GM12891 (cell line): ENCODE results near the gene RNF40.

Experiments
- DNase-seq: peaks from one replicate; pipeline ENCODE4 v3.0.0; 2011; ENCODE audit warnings: low spot score; ENCODE audit not compliant: insufficient read length
- FAIRE-seq: peaks from 2 replicates; lab custom pipeline; 2011; peaks lifted over from hg19 to GRCh38; lab: Jason Lieb, UNC
- PAX5 ChIP-seq: IDR thresholded peaks from 2 replicates; pipeline ENCODE4 v1.6.1; 2011; ENCODE audit warnings: low read length, moderate library complexity, mild to moderate bottlenecking; ENCODE audit not compliant: insufficient read depth, severe bottlenecking
- POLR2A ChIP-seq: IDR thresholded peaks from 2 replicates; pipeline ENCODE4 v1.6.1; 2011; ENCODE audit warnings: low read depth, low read length, control low read depth
- POLR2AphosphoS5 ChIP-seq: IDR thresholded peaks from 2 replicates; pipeline ENCODE4 v1.6.1; 2011; ENCODE audit warnings: low read depth, low read length, control low read depth
- POU2F2 ChIP-seq: IDR thresholded peaks from 2 replicates; pipeline ENCODE4 v1.6.1; 2011; ENCODE audit warnings: low read depth, mild to moderate bottlenecking, control low read depth, low read length, moderate library complexity
- SPI1 ChIP-seq: IDR thresholded peaks from 2 replicates; pipeline ENCODE4 v1.6.1; 2011; ENCODE audit warnings: low read depth, low read length, control low read depth
- TAF1 ChIP-seq: IDR thresholded peaks from 2 replicates; pipeline ENCODE4 v1.6.1; 2011; ENCODE audit warnings: low read depth, low read length, control low read depth

RNF40 gene

DNA sequence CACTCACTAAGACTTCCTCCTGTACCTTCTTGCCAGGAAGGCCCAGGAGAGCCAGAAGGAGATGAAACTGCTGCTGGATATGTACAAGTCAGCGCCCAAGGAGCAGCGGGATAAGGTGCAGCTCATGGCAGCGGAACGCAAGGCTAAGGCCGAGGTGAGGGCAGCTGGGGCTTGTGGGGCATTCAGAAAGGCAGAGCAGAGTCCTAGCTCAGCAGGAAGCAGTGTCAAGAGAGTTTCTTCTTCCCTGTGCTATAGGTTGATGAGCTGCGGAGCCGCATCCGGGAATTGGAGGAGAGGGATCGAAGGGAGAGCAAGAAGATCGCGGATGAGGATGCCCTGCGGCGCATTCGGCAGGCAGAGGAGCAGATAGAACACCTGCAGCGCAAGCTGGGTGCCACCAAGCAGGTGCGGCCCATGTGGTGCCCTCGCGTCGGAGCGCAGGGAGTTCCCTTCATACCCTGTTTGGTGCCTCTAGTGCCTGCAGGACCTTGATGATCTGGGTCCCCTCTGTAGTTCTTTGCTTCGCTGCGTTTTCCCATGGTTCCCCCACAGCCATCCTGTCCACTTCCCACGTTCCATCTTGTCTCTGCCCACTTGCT lies 6.6 kb downstream of the RNF40 start:
- TF ChIP-seq PAX5 (no peak), TAF1 (no peak), POU2F2 (no peak), SPI1 (no peak), POLR2AphosphoS5 (no peak), POLR2A (no peak)
- DNase-seq (no peak), FAIRE-seq (no peak)

DNA sequence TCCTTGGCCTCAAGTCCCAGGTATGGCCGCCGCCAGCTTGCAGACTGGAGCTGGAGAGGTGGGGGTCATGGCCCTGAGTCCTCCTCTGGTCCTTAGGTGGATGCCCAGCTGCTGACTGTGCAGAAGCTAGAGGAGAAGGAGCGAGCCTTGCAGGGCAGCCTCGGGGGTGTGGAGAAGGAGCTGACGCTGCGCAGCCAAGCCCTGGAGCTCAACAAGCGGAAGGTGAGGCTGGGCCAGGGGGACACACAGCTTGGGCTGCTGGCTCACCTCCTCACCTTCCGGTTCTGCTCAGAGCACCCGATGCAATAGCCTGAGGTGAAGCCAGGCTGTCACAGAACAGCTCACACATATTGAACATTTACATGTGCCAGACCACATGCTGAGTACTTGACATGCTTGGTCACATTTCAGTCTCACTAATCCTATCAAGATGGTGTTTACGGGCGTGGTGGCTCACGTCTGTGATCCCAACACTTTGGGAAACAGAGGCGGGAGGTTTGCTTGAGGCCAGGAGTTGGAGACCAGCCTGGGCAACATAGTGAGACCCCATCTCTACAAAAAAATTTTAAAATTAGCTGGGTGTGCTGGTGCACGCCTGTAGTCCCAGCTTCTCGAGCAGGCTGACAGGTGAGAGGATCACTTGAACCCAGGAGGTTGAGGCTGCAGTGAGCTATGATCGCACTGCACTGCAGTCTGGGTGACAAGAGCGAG lies 7.4 kb downstream of the RNF40 start:
- FAIRE-seq (no peak), DNase-seq (no peak)
- TF ChIP-seq POU2F2 (no peak), SPI1 (no peak), POLR2AphosphoS5 (no peak)

DNA sequence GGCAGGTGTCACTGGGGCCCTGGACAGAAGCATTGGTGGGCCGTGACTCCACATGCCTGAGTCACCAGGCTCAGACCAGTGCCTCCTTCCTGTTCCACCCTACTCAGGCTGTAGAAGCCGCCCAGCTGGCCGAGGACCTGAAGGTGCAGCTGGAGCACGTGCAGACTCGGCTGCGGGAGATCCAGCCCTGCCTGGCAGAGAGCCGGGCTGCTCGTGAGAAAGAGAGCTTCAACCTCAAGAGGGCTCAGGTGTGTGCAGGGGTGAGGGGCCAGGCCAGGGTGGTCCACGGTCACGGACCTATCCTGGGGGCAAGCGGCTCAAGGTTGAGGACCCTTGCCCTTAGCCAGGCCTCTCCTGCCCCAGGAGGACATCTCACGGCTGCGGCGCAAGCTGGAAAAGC lies 9.6 kb downstream of the RNF40 start:
- DNase-seq (no peak), FAIRE-seq (no peak)
- no peak for TF ChIP-seq SPI1
- no peak for TF ChIP-seq POLR2AphosphoS5
- TF ChIP-seq PAX5, result no peak
- TF ChIP-seq POLR2A, result no peak
- no peak for TF ChIP-seq POU2F2
- TF ChIP-seq TAF1, result no peak

DNA sequence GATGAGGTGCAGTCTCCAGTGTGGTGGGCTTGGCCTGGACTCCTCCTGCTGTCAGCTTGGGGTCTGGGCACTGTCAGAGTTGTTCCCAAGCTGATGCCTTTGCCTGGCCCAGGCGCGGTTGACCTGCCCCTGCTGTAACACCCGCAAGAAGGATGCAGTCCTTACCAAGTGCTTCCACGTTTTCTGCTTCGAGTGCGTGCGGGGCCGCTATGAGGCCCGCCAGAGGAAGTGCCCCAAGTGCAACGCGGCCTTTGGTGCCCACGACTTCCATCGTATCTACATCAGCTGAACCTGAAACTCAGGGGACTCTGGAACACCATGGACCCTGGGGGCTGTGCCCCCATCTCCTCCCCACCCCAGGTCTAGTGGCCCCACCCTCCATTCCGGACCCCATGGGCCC lies 11.7 kb downstream of the RNF40 start:
- no peak for FAIRE-seq

DNA sequence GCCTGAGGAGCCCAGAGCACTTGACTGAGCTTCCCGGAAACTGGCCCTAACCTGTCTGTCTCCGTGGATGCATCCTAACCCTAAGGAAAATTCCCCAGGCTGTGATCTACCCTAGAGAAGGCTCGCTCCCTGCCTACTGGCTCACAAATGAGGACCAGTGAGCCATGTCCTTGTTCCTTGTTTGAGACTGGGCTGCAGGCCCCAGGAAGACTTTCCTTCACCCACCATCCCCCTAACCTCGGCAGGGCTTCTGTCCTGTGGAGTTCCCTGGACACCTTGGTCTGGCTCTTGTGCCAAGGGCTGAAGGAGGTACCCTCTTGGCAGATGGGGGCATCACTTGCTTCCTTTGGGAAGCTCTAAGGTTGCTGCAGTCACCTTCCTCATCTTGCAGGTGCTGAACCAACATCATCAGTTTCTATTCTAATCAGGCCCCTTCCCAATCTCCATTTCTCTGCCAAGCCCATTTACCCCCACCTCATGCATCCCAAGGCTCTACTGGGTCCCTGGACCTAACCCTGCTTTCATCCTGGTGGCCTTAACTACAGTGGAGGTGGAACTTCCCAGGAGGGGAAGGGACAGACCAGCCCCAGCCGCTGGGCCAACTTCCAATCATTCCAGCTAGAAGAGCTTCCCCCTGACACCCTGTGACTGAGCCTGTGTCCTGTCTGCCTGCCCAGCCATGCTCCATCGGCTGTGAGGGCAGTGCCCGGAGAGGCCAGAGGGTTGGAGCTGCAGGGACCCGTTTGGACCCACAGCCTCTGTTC lies 12.4 kb downstream of the RNF40 start:
- TF ChIP-seq SPI1 (no peak), PAX5 (no peak), POLR2A (no peak), POLR2AphosphoS5 (no peak)
- FAIRE-seq (no peak), DNase-seq (no peak)

More for the DNA sequence above, 11.7 kb downstream of the RNF40 start:
- TF ChIP-seq POLR2AphosphoS5, result no peak
- TF ChIP-seq TAF1, result no peak
- TF ChIP-seq POU2F2, result no peak
- no peak for TF ChIP-seq PAX5
- no peak for TF ChIP-seq SPI1
- no peak for TF ChIP-seq POLR2A
- no peak for DNase-seq

DNA sequence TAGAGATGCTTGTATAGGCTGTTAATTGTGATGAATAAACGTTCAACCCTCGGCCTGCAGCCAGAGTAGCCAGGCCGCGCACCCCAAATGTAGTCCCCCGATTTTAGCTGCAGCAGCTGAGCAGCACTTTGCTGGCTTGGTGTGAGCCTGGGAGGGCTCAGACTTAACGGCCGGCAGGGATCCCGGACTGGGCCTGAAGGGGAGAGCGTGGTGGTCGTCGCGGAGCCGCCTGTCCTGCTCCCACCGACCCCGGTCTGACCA lies 12.9 kb downstream of the RNF40 start:
- no peak for DNase-seq
- TF ChIP-seq POLR2A (no peak; the same call in 1 of the 2 replicates), PAX5 (no peak), TAF1 (no peak), SPI1 (no peak), POLR2AphosphoS5 (no peak), POU2F2 (no peak)
- no peak for FAIRE-seq

DNA sequence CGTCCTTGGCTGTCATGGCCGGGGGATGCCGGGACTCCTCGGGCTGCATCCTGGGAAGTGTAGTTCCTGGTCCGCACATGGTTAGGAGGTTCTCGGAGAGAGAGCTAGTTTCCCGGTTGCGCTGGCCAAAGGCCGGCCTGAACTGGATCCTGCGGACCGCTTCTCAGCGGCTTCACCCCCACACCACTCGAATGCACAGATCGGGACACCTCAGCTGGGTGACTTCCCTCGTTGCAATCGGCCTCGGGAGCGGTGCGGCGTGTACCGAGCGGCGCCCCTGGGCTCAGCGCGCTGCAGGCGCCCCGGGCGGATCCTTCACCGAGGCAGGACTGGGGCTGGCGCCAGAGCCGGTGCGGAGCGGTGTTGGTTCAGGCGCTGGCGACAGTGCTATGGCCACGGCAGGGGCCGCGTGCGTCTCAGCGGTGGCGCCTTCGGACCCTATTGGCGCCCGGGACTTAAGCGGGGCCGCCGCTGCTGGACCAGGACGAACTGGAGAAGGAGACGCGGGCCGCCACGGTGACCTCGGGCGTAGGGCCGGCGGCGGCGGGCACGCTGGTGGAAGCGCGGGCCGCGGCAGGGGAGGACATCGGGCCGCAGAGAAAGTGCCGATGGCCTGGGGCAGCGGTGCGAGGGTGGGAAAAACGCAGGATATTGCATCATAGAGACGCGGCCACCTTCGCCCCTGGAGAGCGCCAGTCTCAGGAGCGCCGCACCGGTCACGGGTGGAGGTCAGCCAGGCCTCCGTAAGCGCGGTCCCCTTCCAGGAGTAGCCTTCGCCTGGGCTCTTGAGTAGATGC lies 13.5 kb downstream of the RNF40 start:
- DNase-seq, result peak; percentile 94
- TF ChIP-seq TAF1 (peak; percentile 35), POU2F2 (no peak), POLR2A (peak; percentile 66; the same call in 1 of the 2 replicates)
- peak; percentile 87 for FAIRE-seq

DNA sequence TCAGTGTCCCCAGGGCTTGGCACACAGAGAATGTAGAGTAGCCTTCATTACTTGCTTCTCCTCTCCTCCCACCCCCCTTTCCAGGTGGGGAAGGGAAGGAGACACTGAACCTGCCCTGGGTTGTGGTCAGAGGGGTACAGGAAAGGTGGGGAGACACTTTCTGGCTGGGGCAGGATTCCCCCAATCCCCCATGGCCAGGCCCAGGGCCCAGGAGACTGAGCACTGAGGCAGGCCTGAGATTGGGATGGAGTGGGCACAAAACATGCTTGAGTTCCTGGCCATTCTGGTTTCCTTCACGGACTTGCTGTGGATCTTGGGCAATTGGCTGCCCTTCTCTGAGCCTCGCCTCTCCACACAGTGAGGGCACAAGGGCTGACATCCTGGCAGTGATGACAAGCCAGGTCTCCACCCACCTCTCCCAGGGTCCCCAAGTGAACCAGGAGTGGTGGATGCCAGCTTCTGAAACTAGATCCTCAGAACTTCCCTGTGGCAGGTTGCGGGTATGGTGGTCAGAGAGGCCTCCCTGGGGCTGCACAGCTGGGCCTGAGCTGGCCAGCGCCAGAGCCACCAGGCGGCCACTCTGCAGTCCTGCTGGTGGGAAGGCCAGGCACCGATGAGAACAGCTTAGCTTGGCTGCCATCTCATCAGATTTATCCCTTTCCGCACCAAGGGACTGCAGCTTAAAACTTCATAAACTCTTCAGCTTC lies 15.6 kb downstream of the RNF40 start:
- no peak for FAIRE-seq
- DNase-seq, result no peak
- TF ChIP-seq TAF1 (no peak), POLR2A (no peak), POLR2AphosphoS5 (no peak), SPI1 (no peak), POU2F2 (no peak), PAX5 (no peak)
